Embryonic facial prominence (tissue), 1 donor: ENCODE data around the gene WDR43.
"Not testable (repeated sequence)": the region's sequence is repeated elsewhere in the genome, so short reads cannot be mapped to it uniquely, and the experiment has no call there.

Experiments
- DNase-seq: peaks from one replicate; pipeline ENCODE4 v3.0.0-alpha.2; 2016; ENCODE audit errors: extremely low spot score

The WDR43 gene

GRCh38 chr2:28960401-28960800 is 65.9 kb downstream of the WDR43 start:
- no peak for DNase-seq

- no peak for DNase-seq
Observed at GRCh38 chr2:28962505-28962904, 68.0 kb downstream of the WDR43 start.

GRCh38 chr2:28970464-28971160 is 76.1 kb downstream of the WDR43 start:
- DNase-seq = no peak

- DNase-seq = no peak
Observed at GRCh38 chr2:28972778-28973335, 78.4 kb downstream of the WDR43 start.

- no peak for DNase-seq
Observed at GRCh38 chr2:28974252-28974651, 79.8 kb downstream of the WDR43 start.

GRCh38 chr2:28975671-28976070 is 81.2 kb downstream of the WDR43 start:
- DNase-seq = no peak

- DNase-seq = no peak
Observed at GRCh38 chr2:28976584-28976983, 82.1 kb downstream of the WDR43 start.

GRCh38 chr2:28977176-28977875 is 82.9 kb downstream of the WDR43 start:
- no peak for DNase-seq

GRCh38 chr2:28978001-28978400 is 83.5 kb downstream of the WDR43 start:
- not testable (repeated sequence) for DNase-seq

GRCh38 chr2:28978606-28979005 is 84.1 kb downstream of the WDR43 start:
- DNase-seq = no peak

- no peak for DNase-seq
Observed at GRCh38 chr2:28979041-28979440, 84.6 kb downstream of the WDR43 start.

GRCh38 chr2:28979576-28980366 is 85.3 kb downstream of the WDR43 start:
- no peak for DNase-seq

- no peak for DNase-seq
Observed at GRCh38 chr2:28980368-28981015, 86.0 kb downstream of the WDR43 start.

GRCh38 chr2:28981016-28981441 is 86.6 kb downstream of the WDR43 start, which contains the start of gene TOGARAM2:
TSS of gene TOGARAM2 (plus strand) at chr2:28981298. CDS start at chr2:28994835, 13,537 bp downstream.
- no peak for DNase-seq

- DNase-seq = no peak
Observed at GRCh38 chr2:28981620-28982376, 87.3 kb downstream of the WDR43 start.

GRCh38 chr2:28982381-28982950 is 88.0 kb downstream of the WDR43 start:
- DNase-seq = no peak

GRCh38 chr2:28986429-28986828 is 92.0 kb downstream of the WDR43 start:
- no peak for DNase-seq

- no peak for DNase-seq
Observed at GRCh38 chr2:28989973-28990372, 95.5 kb downstream of the WDR43 start.

- DNase-seq = no peak
Observed at GRCh38 chr2:28990445-28990844, 96.0 kb downstream of the WDR43 start.

GRCh38 chr2:28991021-28991420 is 96.6 kb downstream of the WDR43 start:
- no peak for DNase-seq

- no peak for DNase-seq
Observed at GRCh38 chr2:28991460-28991859, 97.0 kb downstream of the WDR43 start.
